Measurements from ENCODE around the gene LRRC28.

Gene LRRC28

DNA sequence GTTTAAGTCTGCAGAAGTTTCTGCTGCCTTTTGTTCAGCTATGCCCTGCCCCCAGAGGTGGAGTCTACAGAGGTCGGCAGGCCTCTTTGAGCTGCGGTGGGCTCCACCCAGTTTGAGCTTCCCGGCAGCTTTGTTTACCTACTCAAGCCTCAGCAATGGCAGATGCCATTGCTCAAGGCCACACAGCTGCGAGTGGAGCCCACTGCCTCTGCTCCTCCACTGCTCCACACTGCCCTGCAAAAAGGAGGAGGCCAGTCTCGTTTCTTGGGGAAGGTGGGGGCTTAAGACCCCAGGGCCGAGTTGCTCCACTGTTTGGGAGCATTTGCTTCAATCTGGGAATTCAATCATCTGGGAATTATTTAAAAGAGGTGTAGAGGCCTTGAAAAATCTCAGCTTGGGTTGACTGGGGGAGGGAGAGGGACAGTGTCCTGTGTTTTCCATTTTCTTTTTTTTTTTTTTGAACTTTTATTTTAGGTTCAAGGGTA is 169.9 kb downstream of the LRRC28 start:
- Histone ChIP-seq H3K36me3 (ENCODE audit: control insufficient read depth, insufficient read depth, low read length) (no peaks in the 10 kb centered on the region), H3K4me1 (ENCODE audit: control insufficient read depth, insufficient read depth, low read length) (peaks cover 7% of the 10 kb centered on the region), H3K27me3 (ENCODE audit: control insufficient read depth, insufficient read depth, low read length) (no peaks in the 10 kb centered on the region), H3K9me3 (ENCODE audit: control insufficient read depth, low read length) (no peaks in the 10 kb centered on the region), H3K9ac (ENCODE audit: low read length) (no peak overlapping the region), H3K4me3 (ENCODE audit: low read length) (peak overlapping the region; percentile 1)

DNA sequence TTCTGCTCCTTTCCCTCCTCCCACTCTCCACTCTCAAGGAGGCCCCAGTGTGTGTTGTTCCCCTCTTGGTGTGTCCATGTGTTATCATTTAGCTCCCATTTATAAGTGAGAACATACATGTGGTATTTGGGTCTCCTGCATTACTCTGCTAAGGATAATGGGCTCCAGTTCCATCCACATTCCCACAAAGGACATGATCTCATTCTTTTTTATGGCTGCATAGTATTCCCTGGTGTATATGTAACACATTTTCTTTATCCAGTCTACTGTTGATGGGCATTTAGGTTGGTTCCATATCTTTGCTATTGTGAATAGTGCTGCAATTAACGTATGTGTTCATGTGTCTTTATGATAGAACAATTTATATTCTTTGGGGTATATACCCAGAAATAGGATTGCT is 170.5 kb downstream of the LRRC28 start:
- Histone ChIP-seq H3K9ac (ENCODE audit: low read length) (no peak overlapping the region), H3K4me3 (ENCODE audit: low read length) (peak overlapping the region; percentile 1), H3K4me1 (ENCODE audit: control insufficient read depth, insufficient read depth, low read length) (peaks cover 7% of the 10 kb centered on the region), H3K9me3 (ENCODE audit: control insufficient read depth, low read length) (no peaks in the 10 kb centered on the region), H3K27me3 (ENCODE audit: control insufficient read depth, insufficient read depth, low read length) (no peaks in the 10 kb centered on the region), H3K36me3 (ENCODE audit: control insufficient read depth, insufficient read depth, low read length) (no peaks in the 10 kb centered on the region)

GRCh38 chr15:99423186-99424130 is 172.2 kb downstream of the LRRC28 start:
- no peak overlapping the region for H3K4me3 ChIP-seq (ENCODE audit: low read length)
- H3K9me3 ChIP-seq (ENCODE audit: control insufficient read depth, low read length) = no peaks in the 10 kb centered on the region
- H3K27me3 ChIP-seq (ENCODE audit: control insufficient read depth, insufficient read depth, low read length) = no peaks in the 10 kb centered on the region
- H3K9ac ChIP-seq (ENCODE audit: low read length) = no peak overlapping the region
- peaks cover 7% of the 10 kb centered on the region for H3K4me1 ChIP-seq (ENCODE audit: control insufficient read depth, insufficient read depth, low read length)
- no peaks in the 10 kb centered on the region for H3K36me3 ChIP-seq (ENCODE audit: control insufficient read depth, insufficient read depth, low read length)

- Histone ChIP-seq H3K9me3 (ENCODE audit: control insufficient read depth, low read length) (no peaks in the 10 kb centered on the region), H3K9ac (ENCODE audit: low read length) (no peak overlapping the region), H3K27me3 (ENCODE audit: control insufficient read depth, insufficient read depth, low read length) (no peaks in the 10 kb centered on the region), H3K4me3 (ENCODE audit: low read length) (no peak overlapping the region), H3K36me3 (ENCODE audit: control insufficient read depth, insufficient read depth, low read length) (no peaks in the 10 kb centered on the region), H3K4me1 (ENCODE audit: control insufficient read depth, insufficient read depth, low read length) (peaks cover 7% of the 10 kb centered on the region)
Measured at GRCh38 chr15:99424131-99424571, 172.9 kb downstream of the LRRC28 start.

DNA sequence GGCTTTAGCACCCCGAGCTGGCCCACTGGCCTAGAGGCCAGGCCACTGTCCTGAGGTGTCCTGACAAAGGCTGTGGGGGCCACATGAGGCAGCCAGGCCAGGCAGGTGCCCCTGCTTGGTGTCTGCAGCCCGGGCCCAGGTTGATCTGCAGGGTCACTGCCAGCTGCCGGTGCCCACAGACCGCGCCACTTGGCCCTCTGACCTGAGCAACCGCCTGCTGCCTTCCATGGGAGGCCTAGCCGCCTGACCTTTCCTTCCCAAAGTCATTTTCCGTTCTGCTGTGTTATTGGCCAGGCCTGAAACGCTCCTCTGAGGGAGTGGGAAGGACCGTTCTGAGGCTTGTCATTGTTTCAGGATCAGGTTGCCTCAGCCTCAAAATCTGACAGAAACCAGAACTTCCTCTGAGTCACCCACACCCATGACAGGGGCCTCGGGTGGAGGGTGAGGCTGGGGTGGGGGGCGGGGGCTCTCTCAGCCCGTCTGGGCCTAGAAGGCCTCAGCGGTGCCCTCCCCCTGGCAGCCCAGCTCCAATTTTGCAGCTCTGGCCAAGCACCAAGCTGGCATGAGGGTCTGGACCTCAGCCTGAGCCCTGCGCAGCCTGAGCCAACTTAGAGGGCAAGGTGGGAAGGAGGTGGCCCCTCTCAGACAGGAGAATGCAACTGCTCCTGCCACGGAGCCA is 173.8 kb downstream of the LRRC28 start:
- Histone ChIP-seq H3K27me3 (ENCODE audit: control insufficient read depth, insufficient read depth, low read length) (no peaks in the 10 kb centered on the region), H3K9ac (ENCODE audit: low read length) (no peak overlapping the region), H3K4me3 (ENCODE audit: low read length) (no peak overlapping the region), H3K4me1 (ENCODE audit: control insufficient read depth, insufficient read depth, low read length) (peaks cover 7% of the 10 kb centered on the region), H3K9me3 (ENCODE audit: control insufficient read depth, low read length) (no peaks in the 10 kb centered on the region), H3K36me3 (ENCODE audit: control insufficient read depth, insufficient read depth, low read length) (no peaks in the 10 kb centered on the region)

- H3K27me3 ChIP-seq (ENCODE audit: control insufficient read depth, insufficient read depth, low read length) = no peaks in the 10 kb centered on the region
- no peaks in the 10 kb centered on the region for H3K9me3 ChIP-seq (ENCODE audit: control insufficient read depth, low read length)
- H3K4me3 ChIP-seq (ENCODE audit: low read length) = no peak overlapping the region
- H3K4me1 ChIP-seq (ENCODE audit: control insufficient read depth, insufficient read depth, low read length) = peaks cover 7% of the 10 kb centered on the region
- H3K9ac ChIP-seq (ENCODE audit: low read length) = no peak overlapping the region
- no peaks in the 10 kb centered on the region for H3K36me3 ChIP-seq (ENCODE audit: control insufficient read depth, insufficient read depth, low read length)
Measured at GRCh38 chr15:99425657-99426301, 174.5 kb downstream of the LRRC28 start.

DNA sequence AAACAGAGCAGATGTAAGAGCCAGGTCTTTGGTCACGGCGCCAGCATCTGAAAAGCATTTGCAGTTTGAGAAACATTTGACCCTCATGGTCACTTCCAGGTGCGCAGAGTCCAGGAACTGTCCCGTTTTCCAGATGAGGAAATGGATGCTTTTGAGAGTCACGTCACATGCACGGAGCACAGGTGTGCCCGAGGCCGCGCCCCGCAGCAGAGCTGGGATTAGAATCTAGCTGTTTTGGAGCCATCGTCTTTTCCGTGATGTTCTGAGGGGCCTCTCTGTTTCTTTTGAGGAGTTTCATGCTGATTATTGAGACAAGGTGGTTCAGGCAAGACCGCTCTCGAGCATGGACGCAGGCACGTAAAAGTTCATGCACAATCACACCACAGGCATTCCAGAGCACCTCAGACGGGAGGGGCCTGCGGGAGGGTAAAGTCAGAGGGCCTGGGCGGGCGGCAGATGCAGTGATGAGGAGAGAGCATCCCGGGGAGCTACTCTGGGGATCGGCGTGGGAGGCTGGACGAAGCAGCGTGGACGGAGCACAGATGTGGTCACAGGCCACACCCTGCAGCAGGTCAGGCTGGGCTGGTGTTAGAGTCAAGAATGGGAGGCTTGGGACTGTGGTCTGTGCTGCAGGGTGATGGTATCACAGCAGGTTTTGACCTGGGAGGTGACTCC is 175.3 kb downstream of the LRRC28 start:
- no peaks in the 10 kb centered on the region for H3K27me3 ChIP-seq (ENCODE audit: control insufficient read depth, insufficient read depth, low read length)
- no peak overlapping the region for H3K4me3 ChIP-seq (ENCODE audit: low read length)
- no peaks in the 10 kb centered on the region for H3K36me3 ChIP-seq (ENCODE audit: control insufficient read depth, insufficient read depth, low read length)
- H3K4me1 ChIP-seq (ENCODE audit: control insufficient read depth, insufficient read depth, low read length) = peaks cover 7% of the 10 kb centered on the region
- H3K9ac ChIP-seq (ENCODE audit: low read length) = no peak overlapping the region
- H3K9me3 ChIP-seq (ENCODE audit: control insufficient read depth, low read length) = no peaks in the 10 kb centered on the region

DNA sequence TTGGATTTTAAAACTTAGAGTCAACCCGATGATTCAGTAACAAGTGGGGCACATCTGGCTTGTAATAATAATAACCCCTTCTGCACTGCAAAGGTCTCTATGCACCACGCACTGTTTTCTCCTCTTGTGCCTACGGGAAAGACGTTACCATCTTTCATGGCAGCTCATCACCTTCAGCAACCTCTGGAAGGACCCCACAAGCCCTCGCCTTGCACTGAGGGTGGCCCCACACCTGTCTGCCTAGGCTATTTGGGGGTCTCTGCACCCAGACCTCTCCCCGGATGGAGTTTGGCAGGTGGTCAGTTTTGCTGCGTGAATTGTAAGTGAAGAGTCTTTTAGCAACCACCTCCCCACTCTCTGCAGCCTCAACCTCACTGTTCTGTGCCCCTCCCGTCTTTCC is 175.9 kb downstream of the LRRC28 start:
- Histone ChIP-seq H3K9ac (ENCODE audit: low read length) (no peak overlapping the region), H3K4me1 (ENCODE audit: control insufficient read depth, insufficient read depth, low read length) (peaks cover 7% of the 10 kb centered on the region), H3K9me3 (ENCODE audit: control insufficient read depth, low read length) (no peaks in the 10 kb centered on the region), H3K27me3 (ENCODE audit: control insufficient read depth, insufficient read depth, low read length) (no peaks in the 10 kb centered on the region), H3K36me3 (ENCODE audit: control insufficient read depth, insufficient read depth, low read length) (no peaks in the 10 kb centered on the region), H3K4me3 (ENCODE audit: low read length) (no peak overlapping the region)

GRCh38 chr15:99427668-99428361 is 176.5 kb downstream of the LRRC28 start:
- H3K9me3 ChIP-seq (ENCODE audit: control insufficient read depth, low read length) = no peaks in the 10 kb centered on the region
- H3K4me1 ChIP-seq (ENCODE audit: control insufficient read depth, insufficient read depth, low read length) = peaks cover 8% of the 10 kb centered on the region
- no peak overlapping the region for H3K4me3 ChIP-seq (ENCODE audit: low read length)
- no peaks in the 10 kb centered on the region for H3K36me3 ChIP-seq (ENCODE audit: control insufficient read depth, insufficient read depth, low read length)
- no peak overlapping the region for H3K9ac ChIP-seq (ENCODE audit: low read length)
- H3K27me3 ChIP-seq (ENCODE audit: control insufficient read depth, insufficient read depth, low read length) = no peaks in the 10 kb centered on the region

DNA sequence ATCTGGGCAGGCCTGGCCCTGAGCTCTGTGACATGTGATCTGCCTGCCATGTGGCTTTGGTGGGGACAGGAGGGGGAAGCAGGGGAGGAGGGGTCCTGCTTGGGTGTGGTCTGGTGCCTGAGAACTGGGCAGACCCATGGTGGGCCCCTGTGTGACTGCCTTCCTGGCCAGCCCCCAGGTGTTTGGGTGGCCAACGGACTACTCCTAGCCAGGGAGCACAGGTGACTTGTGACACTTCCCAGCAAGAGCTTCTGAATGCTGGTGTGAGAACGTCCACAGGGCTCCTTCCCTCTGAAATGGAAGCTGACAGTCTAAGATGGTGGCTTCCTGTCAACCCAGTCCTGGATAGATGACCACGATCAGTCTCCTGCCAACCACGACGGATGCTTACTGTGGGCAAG is 178.4 kb downstream of the LRRC28 start:
- Histone ChIP-seq H3K9ac (ENCODE audit: low read length) (no peak overlapping the region), H3K27me3 (ENCODE audit: control insufficient read depth, insufficient read depth, low read length) (no peaks in the 10 kb centered on the region), H3K36me3 (ENCODE audit: control insufficient read depth, insufficient read depth, low read length) (no peaks in the 10 kb centered on the region), H3K4me3 (ENCODE audit: low read length) (no peak overlapping the region), H3K4me1 (ENCODE audit: control insufficient read depth, insufficient read depth, low read length) (peaks cover 27% of the 10 kb centered on the region), H3K9me3 (ENCODE audit: control insufficient read depth, low read length) (no peaks in the 10 kb centered on the region)

DNA sequence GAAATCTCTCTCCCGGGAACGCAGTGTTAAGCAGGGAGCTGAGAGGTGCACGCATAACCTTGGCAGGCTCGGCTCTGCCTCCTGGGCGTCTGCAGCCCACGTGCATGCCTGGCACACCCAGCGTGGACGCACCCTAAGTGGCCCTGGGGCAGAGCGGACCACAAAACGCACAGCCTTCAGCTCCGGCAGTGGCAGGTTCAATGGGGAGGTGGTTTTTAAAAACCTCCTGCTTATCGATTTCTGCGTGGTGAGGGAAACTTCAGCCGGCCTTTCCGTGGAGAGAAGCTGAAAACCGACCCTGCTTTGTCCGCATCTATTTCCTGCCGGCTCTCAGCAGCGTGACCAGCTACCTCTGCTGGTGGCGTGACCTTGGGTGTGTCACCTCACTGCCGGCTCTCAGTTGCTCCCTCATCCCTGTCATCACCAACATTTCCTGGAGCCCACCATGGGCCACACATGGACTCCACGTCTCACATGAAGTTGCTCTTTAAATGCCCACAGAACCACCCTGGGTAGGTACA is 179.7 kb downstream of the LRRC28 start:
- no peak overlapping the region for H3K9ac ChIP-seq (ENCODE audit: low read length)
- H3K4me1 ChIP-seq (ENCODE audit: control insufficient read depth, insufficient read depth, low read length) = peaks cover 33% of the 10 kb centered on the region
- H3K36me3 ChIP-seq (ENCODE audit: control insufficient read depth, insufficient read depth, low read length) = no peaks in the 10 kb centered on the region
- H3K4me3 ChIP-seq (ENCODE audit: low read length) = no peak overlapping the region
- no peaks in the 10 kb centered on the region for H3K27me3 ChIP-seq (ENCODE audit: control insufficient read depth, insufficient read depth, low read length)
- no peaks in the 10 kb centered on the region for H3K9me3 ChIP-seq (ENCODE audit: control insufficient read depth, low read length)
